ENCODE results near the gene GRAMD1A.
"Not testable (repeated sequence)": the region's sequence is repeated elsewhere in the genome, so short reads cannot be mapped to it uniquely, and the experiment has no call there.

Gene GRAMD1A

GRCh38 chr19:34979819-34980640 lies 20.1 kb upstream of the GRAMD1A start:
- DNase-seq, result no peak

GRCh38 chr19:34982275-34982674 lies 17.8 kb upstream of the GRAMD1A start:
- DNase-seq, result no peak

DNA sequence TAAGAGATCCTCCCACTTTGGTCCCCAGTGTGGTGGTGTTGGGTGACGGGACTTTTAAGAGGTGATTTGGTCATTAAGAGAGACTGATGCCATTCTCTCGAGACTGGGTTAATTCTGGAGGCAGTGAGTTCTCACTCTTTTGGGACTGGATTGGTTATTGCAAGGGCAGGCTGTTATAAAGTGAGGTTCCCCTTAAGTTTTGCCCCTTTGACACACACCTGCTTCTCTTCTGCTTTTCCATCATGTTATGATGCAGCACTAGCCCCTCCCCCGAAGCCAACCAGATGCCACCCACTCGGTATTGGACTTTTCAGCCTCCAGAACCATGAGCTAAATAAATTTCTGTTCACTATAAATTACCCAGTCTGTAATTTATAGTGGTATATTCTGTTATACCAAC lies 16.3 kb upstream of the GRAMD1A start:
- DNase-seq, result no peak

GRCh38 chr19:34984287-34984686 lies 15.8 kb upstream of the GRAMD1A start:
- DNase-seq, result no peak

DNA sequence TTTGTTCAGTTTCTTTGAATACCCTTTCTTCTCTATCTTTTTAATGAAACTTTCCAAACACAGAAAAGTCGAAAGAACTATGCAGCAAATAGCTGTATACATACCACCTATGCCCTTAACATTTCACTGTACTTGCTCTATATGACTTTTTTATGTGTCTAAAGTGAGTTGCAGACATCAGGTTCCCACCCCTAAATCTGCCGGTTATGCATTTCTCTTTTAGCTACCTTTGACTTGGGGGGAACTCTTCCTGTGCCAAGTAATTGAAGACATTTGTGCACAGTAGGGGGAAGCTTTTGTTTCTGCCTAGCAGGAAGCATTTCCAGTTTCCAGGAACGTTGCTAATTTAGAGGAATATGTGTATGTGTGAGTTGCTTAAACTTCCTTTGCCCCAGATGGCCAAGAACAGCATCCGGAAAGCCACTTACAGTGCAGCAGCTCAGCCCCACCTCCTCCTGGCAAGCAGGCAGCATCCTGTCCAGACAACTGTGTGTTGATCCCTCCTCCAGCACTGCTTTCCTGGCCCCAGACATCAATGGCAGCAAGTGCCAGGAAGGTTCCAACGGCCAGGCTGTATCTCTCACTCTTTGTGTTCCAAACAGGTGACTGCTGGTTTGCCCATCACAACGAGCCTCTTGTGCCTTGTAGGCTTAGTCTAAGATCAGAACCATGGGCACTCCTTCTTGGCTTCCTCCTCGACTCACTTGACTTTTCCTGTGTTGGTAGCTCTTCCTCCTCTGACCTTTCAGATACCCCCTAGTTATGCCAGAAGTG lies 14.7 kb upstream of the GRAMD1A start:
- peak; percentile 54 to 65 for DNase-seq

DNA sequence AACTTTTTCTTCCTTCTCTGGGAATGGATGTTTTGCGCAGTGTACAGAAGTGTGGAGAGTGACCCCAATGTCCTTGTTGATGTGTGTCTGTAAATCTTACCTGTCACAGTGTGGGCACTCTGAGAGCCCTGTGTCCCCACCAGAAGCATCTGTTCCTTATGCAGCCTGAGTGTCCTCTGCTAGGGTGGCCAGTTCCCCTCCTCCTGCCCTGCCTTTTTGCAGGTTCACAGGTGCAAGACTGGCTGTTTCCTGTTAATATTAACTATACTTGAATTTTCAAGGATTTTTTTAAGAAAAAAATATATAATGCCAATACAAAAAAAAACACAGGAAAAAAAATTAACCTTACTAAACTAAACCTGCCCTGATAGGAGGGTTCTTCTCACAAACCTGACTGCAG lies 12.0 kb upstream of the GRAMD1A start:
- DNase-seq, result no peak

GRCh38 chr19:34989298-34989697 lies 10.8 kb upstream of the GRAMD1A start:
- DNase-seq, result peak; percentile 44 to 49

- peak; percentile 79 to 80 for DNase-seq
Measured at GRCh38 chr19:34990578-34991192, 9.4 kb upstream of the GRAMD1A start.

DNA sequence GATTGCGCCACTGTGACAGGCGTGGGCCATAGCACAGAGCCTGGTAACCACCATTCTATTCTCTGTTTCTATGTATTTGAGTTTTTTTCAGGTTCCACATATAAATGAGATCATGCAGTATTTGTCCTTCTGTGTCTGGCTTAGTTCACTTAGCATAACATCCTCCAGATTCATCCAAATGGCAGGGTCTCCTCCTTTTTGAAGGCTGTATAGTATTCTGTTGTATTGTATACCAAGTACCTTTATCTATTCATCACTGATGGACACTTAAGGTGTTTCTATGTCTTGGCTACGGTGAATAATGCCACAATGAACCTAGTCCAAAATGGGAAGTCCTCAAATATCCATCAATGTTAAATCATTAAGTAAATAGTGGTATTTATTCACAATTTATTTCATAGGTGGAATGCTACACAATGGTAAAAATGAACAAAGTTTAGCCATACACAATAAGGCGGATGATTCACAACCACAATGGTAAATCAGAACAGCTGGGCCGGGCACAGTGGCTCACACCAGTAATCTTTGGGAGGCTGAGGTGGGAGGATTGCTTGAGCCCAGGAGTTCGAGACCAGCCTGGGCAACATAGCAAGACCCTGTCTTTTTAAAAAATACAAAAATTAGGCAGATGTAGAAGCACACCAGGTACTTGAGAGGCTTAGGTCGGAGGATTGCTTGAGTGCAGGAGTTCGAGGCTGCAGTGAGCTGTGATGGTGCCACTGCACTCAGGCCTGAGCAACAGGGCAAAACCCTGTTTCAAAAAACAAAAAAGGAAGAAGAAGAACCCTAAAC lies 8.4 kb upstream of the GRAMD1A start:
- no peak for DNase-seq

GRCh38 chr19:34992582-34992981 lies 7.5 kb upstream of the GRAMD1A start:
- DNase-seq, result peak; percentile 44 to 47

- DNase-seq, result no peak
Measured at GRCh38 chr19:34994286-34994642, 5.9 kb upstream of the GRAMD1A start.

- DNase-seq, result no peak
Measured at GRCh38 chr19:34994643-34995541, 5.2 kb upstream of the GRAMD1A start.

DNA sequence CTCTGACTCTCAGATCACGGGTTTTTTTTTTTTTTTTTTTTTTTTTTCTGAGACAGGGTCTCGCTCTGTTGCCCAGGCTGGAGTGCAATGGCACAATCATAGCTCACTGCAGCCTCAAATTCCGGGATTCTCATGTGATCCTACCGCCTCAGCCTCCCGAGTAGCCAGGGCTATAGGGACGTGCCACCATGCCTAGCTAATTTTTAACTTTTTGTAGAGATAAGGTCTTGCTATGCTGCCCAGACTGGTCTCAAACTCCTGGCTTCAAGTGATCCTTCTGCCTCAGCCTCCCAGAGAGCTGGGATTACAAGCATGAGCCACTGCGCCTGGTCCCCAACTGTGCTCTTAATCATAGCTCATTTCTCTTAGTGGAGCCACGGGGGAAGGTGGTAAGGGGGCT lies 4.6 kb upstream of the GRAMD1A start:
- DNase-seq, result no peak

- DNase-seq, result peak in 1 of 2 experiments; percentile 40
Measured at GRCh38 chr19:34997071-34997617, 3.0 kb upstream of the GRAMD1A start.

- not testable (repeated sequence) for DNase-seq
Measured at GRCh38 chr19:34998224-34998623, 1.9 kb upstream of the GRAMD1A start.

- DNase-seq, result peak in 1 of 2 experiments; percentile 44
Measured at GRCh38 chr19:34998777-34999497, 1.2 kb upstream of the GRAMD1A start.

GRCh38 chr19:35000338-35000646 lies 169 bp downstream of the GRAMD1A start:
- no peak for DNase-seq

- DNase-seq, result peak; percentile 77 to 79
Measured at GRCh38 chr19:35000647-35001501, 751 bp downstream of the GRAMD1A start.

GRCh38 chr19:35002037-35002535 lies 2.0 kb downstream of the GRAMD1A start:
- no peak for DNase-seq

Data from activated T-cell treated with anti-CD3 and anti-CD28 coated beads, Interleukin-2, amount 50 U/mL, for 48 hours (primary cell).